B cell (primary cell): ENCODE measurements around the gene SCRT2.

ENCODE experiments used
- EZH2 ChIP-seq: IDR thresholded peaks from 2 replicates; pipeline ENCODE4 v1.6.1; 2012; ENCODE audit warnings: borderline replicate concordance, low read depth, mild to moderate bottlenecking, moderate library complexity, low read length; ENCODE audit not compliant: insufficient read depth, poor library complexity, severe bottlenecking
- TF ChIP-seq, protein P1 (sequence below): fragments of 200-600 bp; IDR thresholded peaks from one replicate; pipeline ENCODE4 v1.8.0; 2022; ENCODE audit warnings: antibody characterized with exemption, mild to moderate bottlenecking

DNA sequence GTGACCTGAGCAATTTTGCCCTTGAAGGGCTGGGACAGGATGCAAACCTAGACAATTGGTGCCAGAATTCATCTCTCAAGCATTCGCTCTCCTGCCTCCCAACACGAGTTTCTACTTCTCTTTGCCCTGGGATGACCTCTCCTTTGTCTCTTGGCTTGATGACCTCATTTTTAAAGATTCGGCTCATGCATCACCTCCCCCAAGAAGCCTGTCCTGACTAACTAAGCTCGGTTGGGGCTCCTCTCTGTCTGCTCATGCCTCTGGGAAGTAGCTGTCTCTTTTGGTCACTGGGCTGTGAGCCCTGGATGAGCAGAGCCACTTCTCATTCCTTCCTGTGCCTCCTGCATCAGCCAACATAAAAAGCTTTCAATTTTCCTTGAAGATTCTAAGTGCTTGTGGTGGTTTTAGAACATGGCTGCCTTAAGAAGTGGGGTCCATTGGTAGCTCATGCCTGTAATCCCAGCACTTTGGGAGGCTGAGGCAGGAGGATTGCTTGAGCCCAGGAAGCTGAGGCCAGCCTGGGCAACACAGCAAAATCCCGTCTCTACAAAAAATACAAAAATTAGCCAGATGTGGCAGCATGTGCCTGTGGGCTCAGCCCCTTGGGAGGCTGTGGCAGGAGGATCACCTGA lies 54.4 kb downstream of the SCRT2 start:
- TF ChIP-seq, protein P1, sequence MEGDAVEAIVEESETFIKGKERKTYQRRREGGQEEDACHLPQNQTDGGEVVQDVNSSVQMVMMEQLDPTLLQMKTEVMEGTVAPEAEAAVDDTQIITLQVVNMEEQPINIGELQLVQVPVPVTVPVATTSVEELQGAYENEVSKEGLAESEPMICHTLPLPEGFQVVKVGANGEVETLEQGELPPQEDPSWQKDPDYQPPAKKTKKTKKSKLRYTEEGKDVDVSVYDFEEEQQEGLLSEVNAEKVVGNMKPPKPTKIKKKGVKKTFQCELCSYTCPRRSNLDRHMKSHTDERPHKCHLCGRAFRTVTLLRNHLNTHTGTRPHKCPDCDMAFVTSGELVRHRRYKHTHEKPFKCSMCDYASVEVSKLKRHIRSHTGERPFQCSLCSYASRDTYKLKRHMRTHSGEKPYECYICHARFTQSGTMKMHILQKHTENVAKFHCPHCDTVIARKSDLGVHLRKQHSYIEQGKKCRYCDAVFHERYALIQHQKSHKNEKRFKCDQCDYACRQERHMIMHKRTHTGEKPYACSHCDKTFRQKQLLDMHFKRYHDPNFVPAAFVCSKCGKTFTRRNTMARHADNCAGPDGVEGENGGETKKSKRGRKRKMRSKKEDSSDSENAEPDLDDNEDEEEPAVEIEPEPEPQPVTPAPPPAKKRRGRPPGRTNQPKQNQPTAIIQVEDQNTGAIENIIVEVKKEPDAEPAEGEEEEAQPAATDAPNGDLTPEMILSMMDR, result no peak
- no peak for TF ChIP-seq EZH2
